ENCODE measurements around the gene ZSCAN12.
A peak's percentile ranks its signal among the peaks of the same experiment; 100 is the strongest.
"Not testable (repeated sequence)": the region's sequence is repeated elsewhere in the genome, so short reads cannot be mapped to it uniquely, and the experiment has no call there.

Gene ZSCAN12

DNA sequence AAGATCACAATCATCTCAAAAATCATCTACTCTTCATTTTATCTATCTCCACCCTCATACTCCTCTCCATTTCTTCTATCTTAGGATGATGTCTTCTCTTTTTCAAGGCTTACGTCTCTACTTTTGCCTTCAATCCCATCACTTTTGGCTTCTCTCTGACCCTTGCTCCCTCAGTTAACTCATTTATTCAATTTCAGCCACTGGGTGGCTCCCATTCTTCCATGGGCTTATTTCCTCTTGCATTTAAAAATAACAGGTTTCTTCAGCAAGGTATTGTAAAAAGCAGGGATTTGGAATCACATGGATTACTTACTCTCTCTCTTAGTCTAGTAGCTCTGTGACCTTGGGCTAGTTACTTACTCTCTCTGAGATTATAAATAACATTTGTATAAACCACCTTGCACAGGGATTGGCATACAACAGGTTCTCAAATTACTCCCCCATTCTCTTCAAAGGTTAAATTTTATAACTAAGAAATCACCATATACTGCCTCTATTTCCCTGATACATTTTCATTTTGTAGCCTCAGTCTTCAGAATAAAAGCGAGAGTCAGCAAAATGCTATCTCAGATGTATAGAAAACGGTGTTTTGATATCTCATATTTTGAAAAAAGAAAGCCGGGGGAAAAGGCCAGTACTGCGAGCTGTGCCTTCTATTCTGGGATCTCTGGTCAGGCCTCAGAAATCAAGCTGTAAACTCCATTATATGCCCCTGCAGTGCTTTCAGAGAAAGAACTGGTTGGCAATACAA is 5.5 kb downstream of the ZSCAN12 start:
- DNase-seq, result no peak

DNA sequence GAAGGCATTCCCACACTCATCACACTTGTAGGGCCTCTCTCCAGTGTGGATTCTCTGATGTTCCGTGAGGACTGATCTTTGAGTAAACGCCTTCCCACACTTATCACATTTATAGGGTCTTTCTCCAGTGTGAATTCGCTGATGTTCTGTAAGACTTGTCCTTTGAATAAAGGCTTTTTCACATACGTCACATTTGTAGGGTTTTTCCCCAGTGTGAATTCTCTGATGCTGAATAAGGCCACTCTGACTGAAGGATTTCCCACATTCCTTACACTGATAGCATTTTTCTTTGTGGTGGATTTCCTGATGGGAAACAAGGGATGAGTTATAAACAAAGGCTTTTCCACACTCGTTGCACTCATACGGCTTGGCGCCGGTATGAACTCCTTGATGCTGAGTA is 8.9 kb downstream of the ZSCAN12 start:
- no peak for DNase-seq

DNA sequence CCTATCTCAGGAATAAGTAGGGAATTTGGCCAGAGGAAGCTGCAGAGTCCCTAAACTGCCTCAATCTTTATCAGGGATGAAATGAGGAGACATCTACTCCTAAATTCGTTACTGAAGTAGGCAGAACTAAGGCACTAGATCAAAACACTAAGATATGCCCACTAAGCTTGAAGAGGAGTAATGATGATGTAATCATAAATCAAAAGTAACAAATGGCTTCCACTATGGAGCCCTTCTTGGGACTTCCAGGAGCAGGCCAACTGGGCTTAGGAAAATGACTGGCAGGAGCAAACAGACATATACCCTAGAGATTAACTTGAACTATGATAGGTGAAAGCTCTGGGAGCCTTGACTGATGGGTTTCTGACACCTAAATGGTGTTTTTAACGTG is 15.4 kb downstream of the ZSCAN12 start:
- no peak for DNase-seq

DNA sequence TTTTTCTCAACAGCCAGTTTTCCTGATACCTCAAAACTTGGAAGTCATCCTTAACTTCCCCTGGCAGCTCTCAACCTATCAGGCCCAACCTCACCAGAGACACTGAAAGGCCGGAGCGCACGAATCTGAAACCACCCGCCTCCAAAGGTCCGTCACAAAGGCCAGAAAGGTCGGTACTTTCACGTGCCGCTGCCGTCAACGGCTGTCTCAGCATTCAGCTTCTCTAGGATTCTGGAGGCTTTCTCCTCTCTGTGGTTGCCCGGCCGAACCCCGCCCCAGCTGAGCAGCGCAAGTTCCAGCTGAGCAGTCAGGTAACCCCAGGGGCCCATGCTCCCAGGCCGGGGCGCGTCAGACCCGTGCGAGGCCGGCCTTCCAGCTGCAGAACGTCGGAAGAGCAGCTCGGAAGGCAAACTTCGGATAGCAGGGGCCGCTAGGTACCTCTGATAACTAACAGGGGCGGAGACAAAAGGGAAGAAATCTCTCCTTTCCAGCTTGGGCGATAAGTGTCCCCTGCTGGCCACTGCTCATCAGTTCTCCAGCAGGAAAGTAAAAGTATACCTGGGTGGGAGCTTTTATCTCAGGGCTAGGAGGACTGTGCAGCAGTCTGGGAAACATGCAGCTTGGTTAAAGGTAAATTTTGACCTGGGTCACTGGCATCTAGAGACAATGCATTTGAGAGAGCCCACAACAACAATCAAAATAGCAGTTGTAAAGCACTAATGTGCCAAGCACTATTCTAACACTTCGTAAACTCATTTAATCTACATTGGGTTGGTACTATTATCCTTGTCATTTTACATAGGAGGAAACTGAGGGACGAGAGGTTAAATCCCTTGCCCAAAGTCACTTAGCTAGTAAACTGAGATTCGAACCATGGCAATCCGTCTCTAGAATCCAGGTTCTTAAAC is 16.1 kb downstream of the ZSCAN12 start:
- peak; percentile 0 to 61 (median 34) for DNase-seq

- no peak for DNase-seq
Measured at GRCh38 chr6:28380381-28380780, 19.2 kb downstream of the ZSCAN12 start.

DNA sequence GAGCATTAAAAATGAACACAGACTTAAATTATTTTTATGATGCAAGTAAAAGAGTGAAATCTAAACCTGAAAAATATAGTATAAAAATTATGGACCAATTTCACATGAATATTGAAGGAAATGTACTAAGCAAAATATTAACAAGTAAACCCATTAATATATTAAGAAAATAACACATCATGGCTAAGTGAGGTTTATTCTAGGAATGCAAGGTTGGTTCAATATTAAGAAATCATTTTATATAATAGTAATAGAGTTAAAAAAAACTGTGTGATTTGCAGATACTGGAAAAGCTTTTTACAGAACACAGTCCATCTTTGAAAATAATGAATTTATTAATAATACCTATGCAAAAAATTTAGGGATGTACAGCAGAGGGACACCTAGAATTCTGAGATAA is 20.9 kb downstream of the ZSCAN12 start:
- DNase-seq, result no peak

DNA sequence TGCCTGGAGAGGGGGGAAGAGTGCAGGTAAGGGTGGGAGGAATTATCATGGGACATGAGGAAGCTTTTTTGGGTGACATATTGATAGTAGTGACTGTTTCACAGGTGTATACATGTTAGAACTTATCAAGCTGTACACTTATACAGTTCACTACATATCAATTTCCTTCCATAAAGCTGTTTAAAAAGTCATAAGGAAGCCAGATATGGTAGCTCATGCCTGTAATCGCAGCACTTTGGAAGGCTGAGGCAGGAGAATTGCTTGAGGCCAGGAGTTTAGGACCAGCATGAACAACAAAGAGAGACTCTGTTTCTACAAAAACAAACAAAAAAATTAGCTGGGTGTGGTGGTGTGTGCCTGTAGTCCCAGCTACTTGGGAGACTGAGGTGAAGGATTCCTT is 21.7 kb downstream of the ZSCAN12 start:
- no peak for DNase-seq

DNA sequence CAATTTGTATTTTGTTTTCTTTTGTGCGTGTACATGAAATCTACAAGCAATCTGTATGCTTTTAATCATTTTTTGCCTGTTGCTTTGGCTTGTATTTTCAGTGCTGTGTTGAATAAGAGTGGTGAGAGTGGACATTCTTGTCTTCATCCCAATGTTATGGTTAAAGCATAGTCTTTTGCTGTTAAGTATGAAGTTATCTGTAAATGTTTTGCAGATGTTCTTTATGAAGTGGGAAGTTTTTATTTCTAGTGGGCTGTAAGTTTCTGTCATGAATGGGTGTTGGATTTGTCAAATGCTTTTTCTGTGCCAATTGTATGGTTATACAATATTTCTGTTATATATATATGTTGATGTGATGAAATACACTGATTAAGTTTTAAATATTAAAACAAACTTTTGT is 25.6 kb downstream of the ZSCAN12 start:
- no peak for DNase-seq

DNA sequence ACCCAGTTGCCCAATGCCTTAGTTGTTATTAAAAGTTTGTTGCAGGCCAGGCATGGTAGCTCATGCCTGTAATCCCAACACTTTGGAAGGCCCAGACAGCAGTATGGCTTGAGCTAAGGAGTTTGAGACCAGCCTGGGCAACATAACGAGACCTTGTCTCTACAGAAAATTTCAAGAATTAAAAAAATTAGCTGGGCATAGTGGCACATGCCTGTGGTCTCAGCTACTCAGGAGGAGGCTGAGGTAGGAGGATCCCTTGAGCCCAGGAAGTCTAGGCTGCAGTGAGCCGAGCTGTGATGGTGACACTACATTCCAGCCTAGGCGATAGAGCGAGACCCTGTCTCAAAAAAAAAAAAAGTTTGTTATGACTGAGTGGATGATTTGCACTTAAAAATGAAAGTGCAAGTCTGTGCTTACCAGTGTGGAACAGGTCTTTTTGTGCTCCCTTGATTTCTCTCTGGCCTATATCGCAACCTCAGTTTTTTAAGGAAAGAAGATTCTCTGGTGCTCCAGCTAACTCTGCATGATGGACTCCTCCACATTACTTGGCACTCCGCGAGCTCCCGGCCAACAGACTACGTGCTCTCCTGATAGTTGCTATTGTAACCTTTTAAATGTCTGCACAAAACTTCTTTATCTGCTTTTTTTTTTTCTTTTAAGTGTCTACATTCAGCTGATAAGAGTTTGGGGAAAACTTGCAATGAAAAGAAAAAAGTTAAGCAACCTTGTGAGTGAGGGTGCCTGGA is 27.7 kb downstream of the ZSCAN12 start:
- no peak for DNase-seq

DNA sequence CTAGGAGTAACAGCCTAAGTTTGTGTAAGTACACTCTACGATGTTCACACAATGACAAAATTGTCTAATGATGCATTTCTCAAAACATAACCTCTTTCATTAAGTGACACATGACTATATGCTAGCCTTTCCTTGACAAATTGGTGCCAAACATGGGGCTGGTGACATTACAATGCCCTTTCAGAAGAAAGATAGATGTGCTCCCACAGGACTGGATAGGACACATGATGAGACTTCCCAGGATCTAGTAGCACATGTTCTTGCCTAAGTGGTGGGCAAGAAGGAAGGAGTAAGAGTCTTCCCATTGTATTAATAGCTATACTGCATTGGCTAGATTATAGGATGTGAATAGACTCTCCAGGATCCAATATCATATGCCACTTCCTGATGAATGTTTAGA is 28.3 kb downstream of the ZSCAN12 start:
- DNase-seq, result no peak

DNA sequence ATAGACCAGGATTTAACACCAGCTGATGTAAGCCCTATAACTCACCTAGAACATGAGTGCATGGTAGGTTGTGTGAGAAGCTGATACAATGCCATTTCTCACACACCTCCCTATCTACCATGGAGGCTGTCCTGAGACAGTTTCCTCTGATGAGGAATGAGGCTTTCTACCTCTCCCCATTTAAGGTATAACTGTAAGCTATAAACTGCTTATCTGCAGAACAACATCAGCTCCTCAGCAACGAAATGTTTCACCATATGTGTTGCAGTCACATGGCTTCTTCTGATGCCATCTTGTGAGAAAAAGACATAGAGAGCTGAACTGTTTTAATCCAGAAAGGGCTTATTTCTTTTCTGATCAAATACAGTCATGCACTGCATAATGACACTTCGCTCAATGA is 29.1 kb downstream of the ZSCAN12 start:
- no peak for DNase-seq

GRCh38 chr6:28369463-28369862 is 30.1 kb downstream of the ZSCAN12 start:
- DNase-seq, result no peak

DNA sequence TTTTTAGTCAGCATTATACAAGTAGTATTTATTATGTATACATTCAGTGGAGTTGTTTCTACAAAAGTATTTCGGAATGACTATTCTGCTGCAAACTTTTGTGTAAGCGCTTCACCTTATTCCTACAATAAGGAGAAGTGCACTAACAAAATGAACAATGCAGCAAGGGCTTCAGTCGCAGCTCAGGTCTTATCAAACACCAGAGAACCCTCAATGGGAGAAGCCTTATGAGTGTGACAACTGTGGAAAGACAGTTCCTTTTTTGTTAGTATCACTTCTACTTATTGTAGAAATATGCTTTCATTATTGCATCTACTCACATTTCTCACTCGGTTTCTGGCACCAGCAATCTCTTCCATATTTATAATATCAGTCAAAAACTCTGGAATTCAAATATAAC is 31.0 kb downstream of the ZSCAN12 start:
- DNase-seq, result no peak

DNA sequence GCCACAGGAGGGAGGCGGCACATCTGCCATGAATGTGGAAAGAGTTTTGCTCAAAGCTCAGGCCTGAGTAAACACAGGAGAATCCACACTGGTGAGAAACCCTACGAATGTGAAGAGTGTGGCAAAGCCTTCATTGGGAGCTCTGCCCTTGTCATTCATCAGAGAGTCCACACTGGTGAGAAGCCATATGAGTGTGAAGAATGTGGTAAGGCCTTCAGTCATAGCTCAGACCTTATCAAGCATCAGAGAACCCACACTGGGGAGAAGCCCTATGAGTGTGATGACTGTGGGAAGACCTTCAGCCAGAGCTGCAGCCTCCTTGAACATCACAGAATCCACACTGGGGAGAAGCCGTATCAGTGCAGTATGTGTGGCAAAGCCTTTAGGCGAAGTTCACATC is 34.0 kb downstream of the ZSCAN12 start:
- not testable (repeated sequence) for DNase-seq

GRCh38 chr6:28360961-28361360 is 38.6 kb downstream of the ZSCAN12 start:
- DNase-seq, result no peak

GRCh38 chr6:28359562-28359961 is 40.0 kb downstream of the ZSCAN12 start:
- DNase-seq, result not testable (repeated sequence)

DNA sequence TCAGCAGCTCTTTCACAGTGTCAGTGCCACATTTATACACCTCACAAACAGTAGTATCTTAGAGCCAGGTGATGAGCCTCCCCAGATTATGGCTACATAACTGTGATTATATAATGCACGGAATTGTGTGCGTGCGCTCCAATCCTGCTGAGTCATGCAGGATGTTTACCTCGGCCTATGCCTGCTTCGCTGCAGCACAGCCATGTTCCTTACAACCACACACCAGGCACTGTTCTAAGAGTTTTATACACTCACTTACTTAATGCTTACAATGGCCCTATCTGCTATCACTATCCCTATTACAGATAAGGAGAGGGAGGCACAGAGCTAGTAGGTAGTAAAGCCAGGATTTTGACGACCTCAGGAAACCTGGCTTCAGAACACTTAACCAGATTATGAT is 42.5 kb downstream of the ZSCAN12 start:
- DNase-seq, result peak in 1 of 14 donors; percentile 43

DNA sequence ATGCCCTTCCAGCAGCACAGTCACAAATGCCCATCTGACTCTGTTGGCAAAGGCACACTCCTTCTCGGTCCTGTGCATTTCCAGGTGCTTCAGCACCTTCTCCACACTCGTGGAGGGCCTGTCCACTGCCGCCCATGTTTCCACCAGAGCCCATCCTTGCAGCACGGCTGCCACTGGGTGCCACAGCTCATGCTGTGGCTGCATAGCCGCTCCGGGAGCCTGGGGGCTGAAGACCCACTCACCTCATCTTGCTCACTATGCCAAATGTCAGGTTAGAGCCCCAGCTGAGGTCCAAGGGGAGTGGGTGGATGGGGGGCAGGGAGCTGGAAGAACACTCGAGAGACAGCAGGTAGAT is 42.9 kb downstream of the ZSCAN12 start:
- no peak for DNase-seq

DNA sequence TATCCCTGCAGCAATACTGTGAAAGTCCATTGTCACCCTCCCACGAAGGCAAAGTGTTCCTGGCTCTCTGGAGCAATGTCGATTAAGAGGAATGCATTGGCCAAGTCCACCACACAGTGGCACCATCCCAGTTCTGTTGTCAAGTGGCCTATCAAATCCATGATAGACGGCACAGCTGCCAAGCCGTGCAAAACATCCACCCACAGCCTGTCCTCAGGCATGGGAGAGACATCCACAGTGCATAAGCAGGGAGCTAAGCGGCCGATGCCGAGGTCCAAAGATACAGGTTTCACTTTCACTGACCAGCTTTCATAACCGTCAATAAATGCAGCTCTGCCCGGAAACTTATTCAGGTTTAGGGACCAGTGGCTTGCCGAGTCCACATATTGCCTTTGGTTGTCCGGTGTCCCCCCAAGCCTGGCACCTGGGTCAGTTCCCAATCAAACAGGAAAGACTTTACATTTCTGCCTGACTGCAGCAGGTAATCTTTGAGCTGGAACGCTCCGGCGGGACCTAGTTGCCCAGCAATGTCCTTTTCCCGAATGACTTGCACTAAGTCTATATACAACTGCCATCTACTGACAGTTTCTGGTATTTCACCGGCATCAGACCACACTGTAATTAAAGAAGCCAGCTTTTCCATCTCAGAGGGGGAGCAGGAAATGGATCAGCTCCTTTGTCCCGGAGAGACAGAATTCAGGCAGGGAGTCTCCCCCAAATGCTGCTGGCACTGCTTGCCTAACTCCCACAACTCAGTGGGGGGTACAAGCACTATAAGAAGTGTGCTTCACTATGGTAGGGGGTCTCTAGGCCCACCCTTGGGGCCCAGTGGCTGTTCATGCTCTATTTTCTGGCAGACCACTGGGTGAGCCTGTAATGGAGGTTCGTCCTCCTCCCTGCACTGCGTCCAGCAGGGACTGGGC is 43.5 kb downstream of the ZSCAN12 start:
- DNase-seq, result peak in 12 of 14 donors; percentile 40 to 90 (median 68)

GRCh38 chr6:28354688-28355554 is 44.6 kb downstream of the ZSCAN12 start:
- DNase-seq, result no peak

Measured in C1 segment of cervical spinal cord (tissue), 14 donors.